Measurements from ENCODE around the gene EYA4.

DNA sequence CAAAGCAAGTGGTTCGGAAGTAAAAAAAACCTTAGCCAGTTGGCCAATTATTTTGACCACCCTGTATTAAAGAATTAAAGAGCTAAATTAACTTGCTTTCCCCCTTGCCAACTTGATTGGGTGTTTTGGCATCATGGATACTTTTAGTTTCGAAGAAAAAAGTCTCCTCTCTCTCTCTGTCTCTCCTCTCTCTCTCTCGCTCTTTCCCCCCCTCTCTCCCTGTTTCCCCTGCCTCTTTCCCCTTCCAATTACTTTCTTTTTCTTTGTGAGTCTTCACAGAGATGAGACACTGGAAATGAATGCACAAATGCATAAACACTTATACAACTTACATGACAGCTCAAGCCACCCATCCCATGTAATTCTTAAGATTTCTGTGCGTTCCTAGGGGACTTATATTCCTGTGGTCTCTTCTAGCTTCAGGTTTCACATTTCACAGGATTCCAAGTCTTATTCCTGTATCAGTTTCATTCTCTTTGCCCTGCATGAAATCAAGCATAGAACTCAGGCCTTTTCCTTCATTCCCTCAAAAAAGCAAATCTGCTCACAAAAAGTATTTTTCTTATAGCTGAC lies 32.9 kb upstream of the EYA4 start:
- TF ChIP-seq, protein P1, sequence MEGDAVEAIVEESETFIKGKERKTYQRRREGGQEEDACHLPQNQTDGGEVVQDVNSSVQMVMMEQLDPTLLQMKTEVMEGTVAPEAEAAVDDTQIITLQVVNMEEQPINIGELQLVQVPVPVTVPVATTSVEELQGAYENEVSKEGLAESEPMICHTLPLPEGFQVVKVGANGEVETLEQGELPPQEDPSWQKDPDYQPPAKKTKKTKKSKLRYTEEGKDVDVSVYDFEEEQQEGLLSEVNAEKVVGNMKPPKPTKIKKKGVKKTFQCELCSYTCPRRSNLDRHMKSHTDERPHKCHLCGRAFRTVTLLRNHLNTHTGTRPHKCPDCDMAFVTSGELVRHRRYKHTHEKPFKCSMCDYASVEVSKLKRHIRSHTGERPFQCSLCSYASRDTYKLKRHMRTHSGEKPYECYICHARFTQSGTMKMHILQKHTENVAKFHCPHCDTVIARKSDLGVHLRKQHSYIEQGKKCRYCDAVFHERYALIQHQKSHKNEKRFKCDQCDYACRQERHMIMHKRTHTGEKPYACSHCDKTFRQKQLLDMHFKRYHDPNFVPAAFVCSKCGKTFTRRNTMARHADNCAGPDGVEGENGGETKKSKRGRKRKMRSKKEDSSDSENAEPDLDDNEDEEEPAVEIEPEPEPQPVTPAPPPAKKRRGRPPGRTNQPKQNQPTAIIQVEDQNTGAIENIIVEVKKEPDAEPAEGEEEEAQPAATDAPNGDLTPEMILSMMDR (conservative IDR thresholded peaks at IDR 0.05; ENCODE audit: low read depth, low read length) = no peak
- TF ChIP-seq MXI1 (IDR thresholded peaks at IDR 0.05; ENCODE audit: borderline replicate concordance, low read depth, low read length) (no peak), CEBPB (IDR thresholded peaks at IDR 0.05; ENCODE audit: low read depth, low read length) (no peak), RAD21 (IDR thresholded peaks at IDR 0.05; ENCODE audit: low read length) (no peak), POLR2A (IDR thresholded peaks at IDR 0.05; ENCODE audit: low read depth, low read length) (no peak), RFX5 (IDR thresholded peaks at IDR 0.05; ENCODE audit: low read depth, low read length) (no peak), MAFK (IDR thresholded peaks at IDR 0.05; ENCODE audit: low read depth, low read length) (no peak), BHLHE40 (IDR thresholded peaks at IDR 0.05; ENCODE audit: low read depth, low read length) (no peak), SMC3 (IDR thresholded peaks at IDR 0.05; ENCODE audit: low read depth, low read length) (no peak), CHD1 (IDR thresholded peaks at IDR 0.05; ENCODE audit: low read depth, low read length) (no peak), RCOR1 (IDR thresholded peaks at IDR 0.05; ENCODE audit: insufficient replicate concordance, low read length) (no peak), MAZ (IDR thresholded peaks at IDR 0.05; ENCODE audit: borderline replicate concordance, low read depth, low read length) (no peak), FOS (IDR thresholded peaks at IDR 0.05; ENCODE audit: low read depth, low read length) (no peak)
- TF ChIP-seq, protein P2, sequence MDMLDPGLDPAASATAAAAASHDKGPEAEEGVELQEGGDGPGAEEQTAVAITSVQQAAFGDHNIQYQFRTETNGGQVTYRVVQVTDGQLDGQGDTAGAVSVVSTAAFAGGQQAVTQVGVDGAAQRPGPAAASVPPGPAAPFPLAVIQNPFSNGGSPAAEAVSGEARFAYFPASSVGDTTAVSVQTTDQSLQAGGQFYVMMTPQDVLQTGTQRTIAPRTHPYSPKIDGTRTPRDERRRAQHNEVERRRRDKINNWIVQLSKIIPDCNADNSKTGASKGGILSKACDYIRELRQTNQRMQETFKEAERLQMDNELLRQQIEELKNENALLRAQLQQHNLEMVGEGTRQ (IDR thresholded peaks at IDR 0.05; ENCODE audit: low read depth, low read length) = no peak

Measured in IMR-90 (cell line).